IMR-90 (cell line): ENCODE data around the gene ZBTB24. TPM values are rescaled to one million over a fixed set of nuclear protein-coding genes. Genes with fewer than 3 reads are reported as not detected.
A peak's percentile ranks its signal among the peaks of the same experiment; 100 is the strongest.

Experiments
- ATAC-seq: fragments of 200-7000 bp; cut with Tn5 transposase; 2 replicates; pipeline ENCODE4 v1.9.1; 2020; ENCODE audit warnings: low read depth, mild to moderate bottlenecking, moderate library complexity
- BruUV-seq: library from RNA; stranded (reverse); fragments of 400-500 nt; replicated peaks from 2 replicates; lab custom pipeline; 2021; lab: Mats Ljungman, UMichigan
- CTCF ChIA-PET: fragments of 300-600 bp; formaldehyde crosslinking; extraction: SDS; loops from one replicate; lab custom pipeline; 2021; ENCODE audit warnings: antibody characterized with exemption; lab: Yijun Ruan, JAX
- POLR2A ChIA-PET: fragments of 300-600 bp; sonication (Branson Sonifier 250); formaldehyde crosslinking; loops from one replicate; lab custom pipeline; 2022; ENCODE audit warnings: antibody characterized with exemption; ENCODE audit not compliant: unreplicated experiment; lab: Charles Lee
- DNase-seq: peaks from one replicate; pipeline ENCODE4 v3.0.0; 2013
- H2AFZ ChIP-seq: replicated peaks from 2 replicates; pipeline ENCODE3; 2013; ENCODE audit warnings: low read length, mild to moderate bottlenecking; ENCODE audit not compliant: poor library complexity
- H2AK5ac ChIP-seq: 2 replicates; pipeline ENCODE4 v1.6.1; 2013; ENCODE audit warnings: low read depth, low read length, inconsistent platforms
- H2AK9ac ChIP-seq: replicated peaks from 2 replicates; pipeline ENCODE3; 2013; ENCODE audit warnings: mild to moderate bottlenecking, low read depth, low read length, moderate library complexity; ENCODE audit not compliant: poor library complexity
- H2BK120ac ChIP-seq: 2 replicates; pipeline ENCODE4 v1.6.1; 2013; ENCODE audit warnings: low read depth, low read length, inconsistent platforms
- H2BK15ac ChIP-seq: 3 replicates; pipeline ENCODE4 v1.6.1; 2013; ENCODE audit warnings: low read depth, low read length, inconsistent platforms
- H2BK20ac ChIP-seq: 2 replicates; pipeline ENCODE4 v1.6.1; 2013; ENCODE audit warnings: low read depth, mild to moderate bottlenecking, inconsistent platforms, low read length, moderate library complexity
- H2BK5ac ChIP-seq: 2 replicates; pipeline ENCODE4 v1.6.1; 2013; ENCODE audit warnings: mild to moderate bottlenecking, low read depth, low read length, inconsistent platforms; ENCODE audit not compliant: poor library complexity, severe bottlenecking
- H3K14ac ChIP-seq: replicated peaks from 2 replicates; pipeline ENCODE4 v1.6.1; 2013; ENCODE audit warnings: low read depth, low read length, inconsistent platforms
- H3K18ac ChIP-seq: 2 replicates; pipeline ENCODE4 v1.6.1; 2013; ENCODE audit warnings: low read depth, low read length, control low read depth
- H3K23ac ChIP-seq: 2 replicates; pipeline ENCODE4 v1.6.1; 2013; ENCODE audit warnings: low read depth, low read length, inconsistent platforms
- H3K27ac ChIP-seq: 2 replicates; pipeline ENCODE4 v1.5.1; 2013; ENCODE audit warnings: mild to moderate bottlenecking, control low read depth, low read length; ENCODE audit not compliant: insufficient read depth
- H3K27me3 ChIP-seq: 2 replicates; pipeline ENCODE4 v1.6.1; 2013; ENCODE audit warnings: low read length; ENCODE audit not compliant: control insufficient read depth, insufficient read depth
- H3K36me3 ChIP-seq: 2 replicates; pipeline ENCODE4 v1.6.1; 2013; ENCODE audit warnings: low read length, mixed read lengths; ENCODE audit not compliant: control insufficient read depth, insufficient read depth
- H3K4ac ChIP-seq: 2 replicates; pipeline ENCODE4 v1.6.1; 2013; ENCODE audit warnings: low read depth, low read length, inconsistent platforms
- H3K4me1 ChIP-seq: 2 replicates; pipeline ENCODE4 v1.6.1; 2013; ENCODE audit warnings: low read length, mixed read lengths; ENCODE audit not compliant: control insufficient read depth, insufficient read depth
- H3K4me2 ChIP-seq: 2 replicates; pipeline ENCODE4 v1.6.1; 2013; ENCODE audit warnings: low read depth, mild to moderate bottlenecking, control low read depth, low read length, moderate library complexity
- H3K4me3 ChIP-seq: 2 replicates; pipeline ENCODE4 v1.5.1; 2013; ENCODE audit warnings: low read depth, mild to moderate bottlenecking, control low read depth, low read length, moderate library complexity; ENCODE audit not compliant: insufficient read depth
- H3K56ac ChIP-seq: 2 replicates; pipeline ENCODE4 v1.6.1; 2013; ENCODE audit warnings: low read length, inconsistent platforms; ENCODE audit not compliant: insufficient read depth; ENCODE audit errors: extremely low read depth
- H3K79me1 ChIP-seq, 2 experiments: 2 replicates each; pipeline ENCODE4 v1.6.1; 2013; ENCODE audit warnings: low read length in 2 of 2, inconsistent platforms in 1 of 2, low read depth in 1 of 2
- H3K9ac ChIP-seq: 2 replicates; pipeline ENCODE4 v1.6.1; 2013; ENCODE audit warnings: low read depth, low read length, control low read depth
- H3K9me1 ChIP-seq: 2 replicates; pipeline ENCODE4 v1.6.1; 2013; ENCODE audit warnings: low read length, inconsistent platforms; ENCODE audit not compliant: insufficient read depth
- H3K9me3 ChIP-seq: 2 replicates; pipeline ENCODE4 v1.6.1; 2013; ENCODE audit warnings: low read length; ENCODE audit not compliant: control insufficient read depth, insufficient read depth
- H4K20me1 ChIP-seq: 2 replicates; pipeline ENCODE4 v1.6.1; 2013; ENCODE audit warnings: low read length, inconsistent platforms; ENCODE audit not compliant: insufficient read depth
- H4K5ac ChIP-seq: 2 replicates; pipeline ENCODE4 v1.6.1; 2013; ENCODE audit warnings: mild to moderate bottlenecking, low read depth, low read length, control low read depth
- H4K8ac ChIP-seq, 2 experiments: 2 replicates each; pipeline ENCODE4 v1.6.1; 2013; ENCODE audit warnings: low read depth in 2 of 2, low read length in 2 of 2, control low read depth in 1 of 2, inconsistent platforms in 1 of 2
- H4K91ac ChIP-seq: 2 replicates; pipeline ENCODE4 v1.6.1; 2013; ENCODE audit warnings: low read depth, low read length, inconsistent platforms; ENCODE audit not compliant: insufficient read depth
- BHLHE40 ChIP-seq: fragments of 150-350 bp; IDR thresholded peaks from 2 replicates; pipeline ENCODE4 v1.6.1; 2016; ENCODE audit warnings: mild to moderate bottlenecking, low read depth, low read length
- CHD1 ChIP-seq: IDR thresholded peaks from 2 replicates; pipeline ENCODE4 v1.6.1; 2012; ENCODE audit warnings: low read depth, low read length, improper control_type of control experiment
- MAFK ChIP-seq: IDR thresholded peaks from 2 replicates; pipeline ENCODE4 v1.6.1; 2012; ENCODE audit warnings: low read depth, low read length, improper control_type of control experiment
- MAZ ChIP-seq: IDR thresholded peaks from 2 replicates; pipeline ENCODE4 v1.6.1; 2012; ENCODE audit warnings: low read depth, mild to moderate bottlenecking, low read length, improper control_type of control experiment, moderate library complexity, borderline replicate concordance
- NFE2L2 ChIP-seq: fragments of 150-350 bp; IDR thresholded peaks from 2 replicates; pipeline ENCODE4 v1.6.1; 2016; ENCODE audit warnings: low read depth, mild to moderate bottlenecking, low read length
- RAD21 ChIP-seq: IDR thresholded peaks from 2 replicates; pipeline ENCODE4 v1.6.1; 2012; ENCODE audit warnings: low read length, improper control_type of control experiment
- RFX5 ChIP-seq: IDR thresholded peaks from 2 replicates; pipeline ENCODE4 v1.8.0; 2012; ENCODE audit warnings: low read depth, mild to moderate bottlenecking, low read length, moderate library complexity
- WGBS, 2 experiments: methylation state at CpG; one replicate each; pipeline versions ENCODE4 v1.1.5 to v1.1.7; 2013; ENCODE audit warnings: missing lambda C conversion rate in 2 of 2; ENCODE audit not compliant: insufficient read length in 1 of 2; ENCODE audit errors: extremely low coverage in 2 of 2; 5-methylcytosine and 5-hydroxymethylcytosine counted together
- dilution Hi-C: fragments of 300-500 bp; cut with HindIII; formaldehyde crosslinking; loops from one replicate; pipeline ENCODE4 v1.14.3; 2018; ENCODE audit warnings: low sequenced_read_pairs; ENCODE audit not compliant: unreplicated experiment
- in situ Hi-C: fragments of 300-500 bp; cut with MboI; formaldehyde crosslinking; loops from 3 replicates; pipeline ENCODE4 v1.14.3; 2019; ENCODE audit warnings: low sequenced_read_pairs, inconsistent platforms, mixed read lengths
- intact Hi-C: fragments of 100-400 bp; cut with micrococcal nuclease; formaldehyde crosslinking; loops from 2 replicates; pipeline ENCODE4 v1.10.0; 2022
- polyA plus RNA-seq, 3 experiments: library from polyadenylated mRNA; depleted of rRNA; stranded (reverse); fragments of >200 nt; gene quantifications; 2 replicates each; pipeline ENCODE4 v1.2.3, GENCODE V29; 2012; ENCODE audit warnings: low replicate concordance in 1 of 3
- total RNA-seq: library from RNA; depleted of rRNA; stranded (reverse); fragments of >200 nt; gene quantifications from 2 replicates; pipeline ENCODE4 v1.2.3, GENCODE V29; 2012
- TF ChIP-seq, protein P1 (sequence below): conservative IDR thresholded peaks from 2 replicates; pipeline ENCODE4 v1.5.1; 2012; ENCODE audit warnings: mild to moderate bottlenecking, low read depth, low read length, improper control_type of control experiment

ZBTB24 gene
- total and polyA plus RNA-seq, 2 of the 4 experiments (the other 2 are of a cell fraction), result 2.3 to 7.9 TPM

DNA sequence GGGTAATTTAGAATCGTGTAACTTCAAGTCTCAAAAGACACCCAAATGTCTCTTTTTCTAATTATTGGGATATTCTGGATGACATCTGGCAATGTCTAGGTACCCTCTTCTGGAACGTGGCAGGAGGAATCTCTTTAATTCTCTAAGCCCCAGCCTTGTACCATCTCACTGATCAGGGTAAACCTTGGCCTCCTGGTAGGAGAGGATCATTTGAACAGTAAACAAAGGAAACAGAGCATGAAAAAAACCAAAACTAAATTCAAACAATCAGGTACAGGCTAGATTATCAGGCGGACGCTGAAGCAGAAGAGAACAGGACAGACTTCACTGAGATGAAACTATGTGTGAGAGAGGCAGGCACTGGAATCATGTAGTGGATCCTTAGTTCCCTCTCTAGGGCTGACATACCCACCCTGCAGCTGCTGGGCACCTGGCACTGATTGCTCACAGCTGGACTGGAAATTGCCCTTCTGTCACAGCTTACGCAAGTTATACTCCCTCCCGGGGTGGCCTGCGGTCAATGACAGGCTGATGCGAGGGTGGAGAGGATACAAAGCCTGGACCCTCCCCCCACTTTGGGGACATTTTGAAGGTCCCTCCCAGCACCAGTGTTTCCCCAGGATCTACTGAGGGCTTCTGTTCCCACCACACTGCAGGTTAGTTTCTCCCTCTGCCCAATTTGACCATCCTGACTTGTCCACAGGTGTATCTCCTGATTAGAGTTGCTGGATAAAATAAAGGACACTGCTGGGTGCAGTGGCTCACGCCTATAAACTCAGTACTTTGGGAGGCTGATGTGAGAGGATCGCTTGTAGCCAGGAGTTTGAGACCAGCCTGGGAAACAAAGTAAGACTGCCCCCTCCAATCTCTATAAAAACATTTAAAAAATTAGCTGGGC lies 20.6 kb upstream of the ZBTB24 start:
- H3K4me2 ChIP-seq, result no peak overlapping the region
- no peak overlapping the region for H2BK5ac ChIP-seq
- dilution Hi-C loops, result no loop called here
- H2AFZ ChIP-seq, result peak overlapping the region; percentile 33
- no peak overlapping the region for H3K56ac ChIP-seq
- POLR2A ChIA-PET, result no interaction called here
- ATAC-seq (no peak), DNase-seq (no peak)
- TF ChIP-seq, protein P1, sequence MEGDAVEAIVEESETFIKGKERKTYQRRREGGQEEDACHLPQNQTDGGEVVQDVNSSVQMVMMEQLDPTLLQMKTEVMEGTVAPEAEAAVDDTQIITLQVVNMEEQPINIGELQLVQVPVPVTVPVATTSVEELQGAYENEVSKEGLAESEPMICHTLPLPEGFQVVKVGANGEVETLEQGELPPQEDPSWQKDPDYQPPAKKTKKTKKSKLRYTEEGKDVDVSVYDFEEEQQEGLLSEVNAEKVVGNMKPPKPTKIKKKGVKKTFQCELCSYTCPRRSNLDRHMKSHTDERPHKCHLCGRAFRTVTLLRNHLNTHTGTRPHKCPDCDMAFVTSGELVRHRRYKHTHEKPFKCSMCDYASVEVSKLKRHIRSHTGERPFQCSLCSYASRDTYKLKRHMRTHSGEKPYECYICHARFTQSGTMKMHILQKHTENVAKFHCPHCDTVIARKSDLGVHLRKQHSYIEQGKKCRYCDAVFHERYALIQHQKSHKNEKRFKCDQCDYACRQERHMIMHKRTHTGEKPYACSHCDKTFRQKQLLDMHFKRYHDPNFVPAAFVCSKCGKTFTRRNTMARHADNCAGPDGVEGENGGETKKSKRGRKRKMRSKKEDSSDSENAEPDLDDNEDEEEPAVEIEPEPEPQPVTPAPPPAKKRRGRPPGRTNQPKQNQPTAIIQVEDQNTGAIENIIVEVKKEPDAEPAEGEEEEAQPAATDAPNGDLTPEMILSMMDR, result no peak
- no peak for TF ChIP-seq RFX5
- no peak for TF ChIP-seq BHLHE40
- no peak for TF ChIP-seq MAFK
- no peak for TF ChIP-seq NFE2L2
- no peak for TF ChIP-seq RAD21
- TF ChIP-seq MAZ, result no peak
- no peak for TF ChIP-seq CHD1
- WGBS, 2 experiments, result 90% methylated on average over 2 of the region's 10 CpGs; no CpG with 5 or more reads in 1 of the 2 experiments
- no peak overlapping the region for H2AK9ac ChIP-seq
- no peaks in the 10 kb centered on the region for H3K9me3 ChIP-seq
- no peaks in the 10 kb centered on the region for H4K20me1 ChIP-seq
- no peak overlapping the region for H3K4ac ChIP-seq
- no peak overlapping the region for H3K23ac ChIP-seq
- H3K9me1 ChIP-seq, result no peaks in the 10 kb centered on the region
- no TSS peak for BruUV-seq
- H4K8ac ChIP-seq, result no peak overlapping the region
- no peak overlapping the region for H3K9ac ChIP-seq
- no peak overlapping the region for H2AK5ac ChIP-seq
- no peak overlapping the region for H2BK120ac ChIP-seq
- no peak overlapping the region for H2BK20ac ChIP-seq
- in situ Hi-C loops, result no loop called here
- no peak overlapping the region for H4K91ac ChIP-seq
- H3K4me1 ChIP-seq, result no peaks in the 10 kb centered on the region
- intact Hi-C loops, result no loop called here
- H3K79me1 ChIP-seq, result no peaks in the 10 kb centered on the region
- no peak overlapping the region for H3K14ac ChIP-seq
- no peak overlapping the region for H3K4me3 ChIP-seq
- H3K36me3 ChIP-seq, result no peaks in the 10 kb centered on the region
- no peak overlapping the region for H3K18ac ChIP-seq
- CTCF ChIA-PET, result no interaction called here
- no peak overlapping the region for H4K5ac ChIP-seq
- H2BK15ac ChIP-seq, result no peak overlapping the region
- no peak overlapping the region for H3K27ac ChIP-seq
- H3K27me3 ChIP-seq, result peaks cover 6% of the 10 kb centered on the region
